GM12891 (cell line): ENCODE data around the gene TRAPPC11.

ENCODE experiments used
- PAX5 ChIP-seq: IDR thresholded peaks from 2 replicates; pipeline ENCODE4 v1.6.1; 2011; ENCODE audit warnings: low read length, moderate library complexity, mild to moderate bottlenecking; ENCODE audit not compliant: insufficient read depth, severe bottlenecking
- POLR2A ChIP-seq: IDR thresholded peaks from 2 replicates; pipeline ENCODE4 v1.6.1; 2011; ENCODE audit warnings: low read depth, low read length, control low read depth
- POLR2AphosphoS5 ChIP-seq: IDR thresholded peaks from 2 replicates; pipeline ENCODE4 v1.6.1; 2011; ENCODE audit warnings: low read depth, low read length, control low read depth
- POU2F2 ChIP-seq: IDR thresholded peaks from 2 replicates; pipeline ENCODE4 v1.6.1; 2011; ENCODE audit warnings: low read depth, mild to moderate bottlenecking, control low read depth, low read length, moderate library complexity

GRCh38 chr4:183747380-183747779 lies 88.3 kb downstream of the TRAPPC11 start:
- no peak for TF ChIP-seq POLR2A
- no peak for TF ChIP-seq POLR2AphosphoS5
- no peak for TF ChIP-seq PAX5
- TF ChIP-seq POU2F2: no peak
